HL-60 (cell line): ENCODE measurements around the gene PNN.
"Not testable (repeated sequence)": the region's sequence is repeated elsewhere in the genome, so short reads cannot be mapped to it uniquely, and the experiment has no call there.

Source experiments
- DNase-seq, 2 experiments: peaks; one replicate each; pipeline ENCODE4 v3.0.0-alpha.2; 2010 to 2020; ENCODE audit warnings: low read depth in 1 of 2, low spot score in 1 of 2
- H3K27ac ChIP-seq: fragments of 250-450 bp; sonication (Bioruptor Pico); replicated peaks from 2 replicates; pipeline ENCODE4 v1.5.1; 2020; ENCODE audit warnings: mild to moderate bottlenecking, moderate library complexity
- H3K27me3 ChIP-seq: fragments of 250-450 bp; sonication (Bioruptor Pico); 2 replicates; pipeline ENCODE4 v1.5.1; 2021; ENCODE audit warnings: mild to moderate bottlenecking, moderate library complexity; ENCODE audit not compliant: insufficient read depth, poor library complexity, severe bottlenecking
- H3K4me3 ChIP-seq: replicated peaks from 2 replicates; pipeline ENCODE4 v1.5.1; 2011; ENCODE audit warnings: mild to moderate bottlenecking, control low read depth, low read length; ENCODE audit not compliant: insufficient read depth
- GABPA ChIP-seq: IDR thresholded peaks from 2 replicates; pipeline ENCODE4 v1.6.1; 2012; ENCODE audit warnings: low read depth
- POLR2AphosphoS5 ChIP-seq: IDR thresholded peaks from 2 replicates; pipeline ENCODE4 v1.6.1; 2012; ENCODE audit warnings: low read depth
- SPI1 ChIP-seq: IDR thresholded peaks from 2 replicates; pipeline ENCODE4 v1.6.1; 2012; ENCODE audit warnings: low read depth, mild to moderate bottlenecking, borderline replicate concordance
- TF ChIP-seq, protein P1 (sequence below): IDR thresholded peaks from 2 replicates; pipeline ENCODE4 v1.6.1; 2012; ENCODE audit warnings: low read depth; ENCODE audit not compliant: insufficient replicate concordance
- TF ChIP-seq, protein P2 (sequence below): IDR thresholded peaks from one replicate; pipeline ENCODE4 v1.5.1; 2011; ENCODE audit warnings: low read length, control low read depth, inconsistent platforms; ENCODE audit not compliant: insufficient read depth

The PNN gene

DNA sequence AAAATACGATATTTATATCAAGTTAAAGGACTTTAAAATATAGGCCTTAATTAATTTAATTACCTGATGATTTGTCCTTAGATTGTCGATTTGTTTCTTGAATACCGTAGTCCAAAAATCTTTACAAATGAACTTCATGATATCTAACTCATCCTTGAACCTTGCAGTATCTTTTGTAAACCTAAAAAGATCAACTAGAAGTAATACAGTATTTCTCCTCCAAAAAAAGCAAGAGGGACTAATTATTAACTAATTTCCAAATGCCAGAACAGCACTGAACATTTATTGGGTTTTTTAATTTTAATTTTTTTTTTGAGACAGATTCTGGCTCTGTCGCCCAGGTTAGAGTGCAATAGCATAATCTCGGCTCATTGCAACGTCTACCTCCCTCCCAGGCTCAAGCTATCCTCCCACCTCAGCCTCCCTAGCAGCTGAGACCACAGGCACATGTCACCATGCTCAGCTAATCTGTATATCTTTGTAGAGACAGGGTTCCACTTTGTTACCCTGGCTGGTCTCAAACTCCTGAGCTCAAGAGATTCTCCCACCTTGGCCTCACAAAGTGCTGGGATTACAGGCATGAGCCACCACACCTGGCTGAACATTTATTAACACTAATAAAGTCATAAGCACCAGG, 16.7 kb upstream of the PNN start:
- DNase-seq: no peak
- H3K27ac ChIP-seq: no peak overlapping the region
- TF ChIP-seq POLR2AphosphoS5 (no peak), GABPA (no peak), SPI1 (no peak)
- TF ChIP-seq, protein P1, sequence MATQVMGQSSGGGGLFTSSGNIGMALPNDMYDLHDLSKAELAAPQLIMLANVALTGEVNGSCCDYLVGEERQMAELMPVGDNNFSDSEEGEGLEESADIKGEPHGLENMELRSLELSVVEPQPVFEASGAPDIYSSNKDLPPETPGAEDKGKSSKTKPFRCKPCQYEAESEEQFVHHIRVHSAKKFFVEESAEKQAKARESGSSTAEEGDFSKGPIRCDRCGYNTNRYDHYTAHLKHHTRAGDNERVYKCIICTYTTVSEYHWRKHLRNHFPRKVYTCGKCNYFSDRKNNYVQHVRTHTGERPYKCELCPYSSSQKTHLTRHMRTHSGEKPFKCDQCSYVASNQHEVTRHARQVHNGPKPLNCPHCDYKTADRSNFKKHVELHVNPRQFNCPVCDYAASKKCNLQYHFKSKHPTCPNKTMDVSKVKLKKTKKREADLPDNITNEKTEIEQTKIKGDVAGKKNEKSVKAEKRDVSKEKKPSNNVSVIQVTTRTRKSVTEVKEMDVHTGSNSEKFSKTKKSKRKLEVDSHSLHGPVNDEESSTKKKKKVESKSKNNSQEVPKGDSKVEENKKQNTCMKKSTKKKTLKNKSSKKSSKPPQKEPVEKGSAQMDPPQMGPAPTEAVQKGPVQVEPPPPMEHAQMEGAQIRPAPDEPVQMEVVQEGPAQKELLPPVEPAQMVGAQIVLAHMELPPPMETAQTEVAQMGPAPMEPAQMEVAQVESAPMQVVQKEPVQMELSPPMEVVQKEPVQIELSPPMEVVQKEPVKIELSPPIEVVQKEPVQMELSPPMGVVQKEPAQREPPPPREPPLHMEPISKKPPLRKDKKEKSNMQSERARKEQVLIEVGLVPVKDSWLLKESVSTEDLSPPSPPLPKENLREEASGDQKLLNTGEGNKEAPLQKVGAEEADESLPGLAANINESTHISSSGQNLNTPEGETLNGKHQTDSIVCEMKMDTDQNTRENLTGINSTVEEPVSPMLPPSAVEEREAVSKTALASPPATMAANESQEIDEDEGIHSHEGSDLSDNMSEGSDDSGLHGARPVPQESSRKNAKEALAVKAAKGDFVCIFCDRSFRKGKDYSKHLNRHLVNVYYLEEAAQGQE: no peak
- TF ChIP-seq, protein P2, sequence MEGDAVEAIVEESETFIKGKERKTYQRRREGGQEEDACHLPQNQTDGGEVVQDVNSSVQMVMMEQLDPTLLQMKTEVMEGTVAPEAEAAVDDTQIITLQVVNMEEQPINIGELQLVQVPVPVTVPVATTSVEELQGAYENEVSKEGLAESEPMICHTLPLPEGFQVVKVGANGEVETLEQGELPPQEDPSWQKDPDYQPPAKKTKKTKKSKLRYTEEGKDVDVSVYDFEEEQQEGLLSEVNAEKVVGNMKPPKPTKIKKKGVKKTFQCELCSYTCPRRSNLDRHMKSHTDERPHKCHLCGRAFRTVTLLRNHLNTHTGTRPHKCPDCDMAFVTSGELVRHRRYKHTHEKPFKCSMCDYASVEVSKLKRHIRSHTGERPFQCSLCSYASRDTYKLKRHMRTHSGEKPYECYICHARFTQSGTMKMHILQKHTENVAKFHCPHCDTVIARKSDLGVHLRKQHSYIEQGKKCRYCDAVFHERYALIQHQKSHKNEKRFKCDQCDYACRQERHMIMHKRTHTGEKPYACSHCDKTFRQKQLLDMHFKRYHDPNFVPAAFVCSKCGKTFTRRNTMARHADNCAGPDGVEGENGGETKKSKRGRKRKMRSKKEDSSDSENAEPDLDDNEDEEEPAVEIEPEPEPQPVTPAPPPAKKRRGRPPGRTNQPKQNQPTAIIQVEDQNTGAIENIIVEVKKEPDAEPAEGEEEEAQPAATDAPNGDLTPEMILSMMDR: no peak
- H3K27me3 ChIP-seq: no peaks in the 10 kb centered on the region
- H3K4me3 ChIP-seq: no peak overlapping the region

- DNase-seq: no peak
- no peaks in the 10 kb centered on the region for H3K27me3 ChIP-seq
- no peak for TF ChIP-seq SPI1
- TF ChIP-seq POLR2AphosphoS5: no peak
- TF ChIP-seq GABPA: no peak
- TF ChIP-seq, protein P2: no peak
- TF ChIP-seq, protein P1: no peak
- H3K27ac ChIP-seq: no peak overlapping the region
- no peak overlapping the region for H3K4me3 ChIP-seq
Measured at GRCh38 chr14:39160494-39160893, 14.6 kb upstream of the PNN start.

DNA sequence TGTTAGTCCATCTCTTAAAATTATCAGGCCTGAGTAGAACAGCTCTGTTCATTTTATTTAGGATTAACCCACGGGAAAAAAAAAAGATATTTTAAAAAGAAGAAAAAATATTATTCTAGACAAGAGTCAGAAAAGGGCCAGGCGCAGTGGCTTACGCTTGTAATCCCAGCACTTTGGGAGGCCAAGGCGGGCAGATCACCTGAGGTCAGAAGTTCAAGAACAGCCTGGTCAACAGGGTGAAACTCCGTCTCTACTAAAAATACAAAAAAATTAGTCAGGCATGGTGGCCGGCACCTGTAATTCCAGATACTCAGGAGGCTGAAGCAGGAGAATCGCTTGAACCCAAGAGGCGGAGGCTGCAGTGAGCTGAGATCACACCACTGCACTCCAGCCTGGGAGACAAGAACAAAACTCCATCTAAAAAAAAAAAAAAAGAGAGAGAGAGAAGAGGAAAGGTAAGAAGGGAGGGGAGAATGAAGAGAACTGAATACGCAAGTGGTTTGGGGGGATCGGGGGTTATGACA, 7.2 kb upstream of the PNN start:
- not testable (repeated sequence) for H3K27ac ChIP-seq, H3K4me3 ChIP-seq, H3K27me3 ChIP-seq, DNase-seq

DNA sequence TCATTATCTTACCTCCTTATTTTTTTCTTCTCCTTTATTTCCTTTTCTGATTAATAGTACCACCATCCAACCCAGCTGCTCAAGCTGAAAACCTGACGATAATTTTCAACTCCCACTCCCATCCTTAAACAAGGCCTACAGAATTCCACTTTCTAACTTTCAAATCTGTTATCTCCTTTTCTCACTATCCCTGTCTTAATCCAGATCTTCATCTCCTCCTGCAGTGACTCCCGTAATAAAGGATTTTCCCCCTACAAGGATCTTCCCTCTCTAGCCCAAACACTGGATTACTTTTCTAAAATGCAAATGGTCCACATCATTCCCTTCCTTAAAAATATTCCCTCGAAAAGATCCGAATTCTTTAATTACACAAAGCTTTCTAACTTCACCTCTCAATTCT, 6.5 kb upstream of the PNN start:
- DNase-seq: no peak
- TF ChIP-seq POLR2AphosphoS5 (no peak), GABPA (no peak), SPI1 (no peak)
- TF ChIP-seq, protein P2: no peak
- TF ChIP-seq, protein P1: no peak
- Histone ChIP-seq H3K27ac (no peak overlapping the region), H3K4me3 (no peak overlapping the region; the same call in 1 of the 2 replicates), H3K27me3 (no peaks in the 10 kb centered on the region)
